Anterior cingulate cortex (tissue), 58 donors: ENCODE data around the gene CC2D2B.

Experiments used
- DNase-seq, 58 donors: peaks; one replicate each; lab custom pipeline; 2025; lab: John Stamatoyannopoulos, UW

CC2D2B gene

DNA sequence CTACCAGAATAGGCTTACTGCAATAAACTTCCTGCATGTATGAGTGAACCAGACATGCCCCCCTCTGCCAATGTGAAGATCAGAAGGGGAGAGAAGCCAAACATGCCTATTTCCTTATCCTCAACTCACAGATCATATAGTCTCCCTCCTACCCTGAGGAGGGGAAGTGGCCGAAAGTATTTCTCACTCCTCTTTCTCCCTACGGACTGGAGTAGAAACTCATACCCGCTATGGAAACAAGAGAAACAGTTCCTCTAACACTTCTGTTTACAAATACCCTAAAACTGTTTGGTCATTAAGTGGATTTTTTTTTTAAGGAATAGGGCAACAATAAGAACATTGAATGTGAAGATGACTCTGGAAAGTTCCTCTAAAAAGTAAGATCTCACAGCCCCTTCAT, 167.0 kb downstream of the CC2D2B start:
- DNase-seq: no peak

GRCh38 chr10:96075977-96076376, 168.2 kb downstream of the CC2D2B start:
- DNase-seq: no peak

DNA sequence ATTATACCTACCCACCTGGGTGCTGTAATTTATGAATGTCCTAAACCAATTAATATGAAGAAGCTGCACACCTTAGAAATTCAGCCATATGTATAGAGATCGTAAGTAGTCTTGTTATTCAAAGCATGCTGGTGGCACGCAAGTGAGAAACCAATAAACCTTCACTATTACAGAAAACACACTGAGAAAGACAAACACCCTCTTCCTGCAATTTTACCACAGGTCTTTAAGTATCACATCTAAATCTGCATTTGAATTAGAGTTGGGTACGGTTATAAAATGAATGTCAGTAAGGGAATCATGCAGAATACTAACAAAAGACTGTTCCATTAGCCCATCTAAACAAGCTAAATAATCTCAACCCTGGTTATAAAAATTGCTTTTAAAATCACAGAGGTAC, 169.4 kb downstream of the CC2D2B start:
- no peak for DNase-seq

DNA sequence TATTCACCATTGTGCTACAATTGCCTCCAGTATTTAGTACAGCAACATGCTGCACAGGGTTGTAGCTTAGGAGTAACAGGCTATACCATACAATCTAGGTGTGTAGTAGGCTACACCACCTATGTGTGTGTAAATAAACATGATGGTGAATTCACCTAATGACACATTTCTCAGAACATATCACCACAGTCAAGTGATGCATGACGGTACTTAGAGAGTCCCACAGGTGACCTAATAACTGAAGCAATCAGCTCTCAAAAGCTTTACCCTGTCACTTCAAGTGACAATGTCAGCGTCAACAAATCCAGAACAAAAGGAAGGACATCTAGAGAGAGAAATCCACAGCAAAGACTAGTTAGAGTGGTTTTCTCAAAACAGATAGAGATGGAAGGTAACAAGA, 174.4 kb downstream of the CC2D2B start:
- DNase-seq: no peak
